ENCODE data around the gene CCND1. TPM values are rescaled to one million over a fixed set of nuclear protein-coding genes. Genes with fewer than 3 reads are reported as not detected.

The CCND1 gene
- total RNA-seq, 2 experiments from 2014 or later = 0.44 TPM; not detected in 1

DNA sequence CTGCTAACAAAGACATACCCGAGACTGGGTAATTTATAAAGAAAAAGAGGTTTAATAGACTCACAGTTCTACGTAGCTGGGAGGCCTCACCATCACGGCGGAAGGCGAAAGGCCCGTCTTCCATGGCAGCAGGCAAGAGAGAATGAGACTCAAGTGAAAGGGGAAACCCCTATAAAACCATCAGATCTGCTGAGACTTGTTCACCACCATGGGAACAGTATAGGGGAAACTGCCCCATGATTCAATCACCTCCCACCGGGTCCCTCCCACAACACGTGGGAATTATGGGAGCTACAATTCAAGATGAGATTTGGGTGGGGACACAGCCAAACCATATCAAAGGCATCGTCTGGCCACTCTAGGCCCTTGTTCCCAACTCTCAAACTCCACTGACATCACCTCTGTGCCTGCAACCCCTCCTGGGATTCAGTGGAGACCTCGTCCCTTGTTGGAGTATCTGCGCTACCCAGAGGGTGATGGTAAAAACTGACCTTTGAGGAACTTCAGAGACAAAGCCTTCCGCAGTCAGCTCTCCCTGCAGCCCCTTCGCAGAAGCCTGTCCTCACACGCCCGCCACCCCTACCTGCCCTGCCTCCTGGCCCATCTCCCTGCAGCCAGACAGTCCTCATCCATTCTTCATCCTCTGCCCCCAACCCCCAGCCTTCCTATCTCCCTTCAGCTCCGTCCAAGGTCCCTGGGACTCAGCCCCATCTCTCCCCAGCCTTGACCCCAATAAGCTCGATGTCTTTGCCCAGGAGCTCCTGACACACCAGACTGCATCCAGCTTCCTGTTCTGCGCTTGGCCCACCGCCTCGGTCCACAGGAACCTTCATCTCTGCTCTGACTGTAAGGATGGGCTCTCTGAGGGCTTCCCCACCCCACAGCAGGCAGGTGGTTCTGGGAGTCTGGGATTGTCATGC, 15.8 kb downstream of the CCND1 start:
- no peak for DNase-seq (ENCODE audit: low spot score)
- no peaks in the 10 kb centered on the region for H3K9me3 ChIP-seq (ENCODE audit: low read length)
- H3K4me1 ChIP-seq (ENCODE audit: insufficient read depth, low read length, poor library complexity, severe bottlenecking) = no peaks in the 10 kb centered on the region
- CTCF ChIA-PET (ENCODE audit: unreplicated experiment) = no interaction called here
- no peak overlapping the region for H2AFZ ChIP-seq (ENCODE audit: low read length)
- H3K79me2 ChIP-seq (ENCODE audit: insufficient read depth, low read depth, low read length) = no peaks in the 10 kb centered on the region
- TF ChIP-seq EZH2phosphoT487 (IDR thresholded peaks at IDR 0.05; ENCODE audit: borderline replicate concordance, low read depth, low read length) = no peak
- TF ChIP-seq, protein P1, sequence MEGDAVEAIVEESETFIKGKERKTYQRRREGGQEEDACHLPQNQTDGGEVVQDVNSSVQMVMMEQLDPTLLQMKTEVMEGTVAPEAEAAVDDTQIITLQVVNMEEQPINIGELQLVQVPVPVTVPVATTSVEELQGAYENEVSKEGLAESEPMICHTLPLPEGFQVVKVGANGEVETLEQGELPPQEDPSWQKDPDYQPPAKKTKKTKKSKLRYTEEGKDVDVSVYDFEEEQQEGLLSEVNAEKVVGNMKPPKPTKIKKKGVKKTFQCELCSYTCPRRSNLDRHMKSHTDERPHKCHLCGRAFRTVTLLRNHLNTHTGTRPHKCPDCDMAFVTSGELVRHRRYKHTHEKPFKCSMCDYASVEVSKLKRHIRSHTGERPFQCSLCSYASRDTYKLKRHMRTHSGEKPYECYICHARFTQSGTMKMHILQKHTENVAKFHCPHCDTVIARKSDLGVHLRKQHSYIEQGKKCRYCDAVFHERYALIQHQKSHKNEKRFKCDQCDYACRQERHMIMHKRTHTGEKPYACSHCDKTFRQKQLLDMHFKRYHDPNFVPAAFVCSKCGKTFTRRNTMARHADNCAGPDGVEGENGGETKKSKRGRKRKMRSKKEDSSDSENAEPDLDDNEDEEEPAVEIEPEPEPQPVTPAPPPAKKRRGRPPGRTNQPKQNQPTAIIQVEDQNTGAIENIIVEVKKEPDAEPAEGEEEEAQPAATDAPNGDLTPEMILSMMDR (conservative IDR thresholded peaks at IDR 0.05; ENCODE audit: low read length) = no peak
- H3K36me3 ChIP-seq (ENCODE audit: insufficient read depth, low read length) = no peaks in the 10 kb centered on the region
- no peak overlapping the region for H3K27ac ChIP-seq (ENCODE audit: low read depth, low read length, poor library complexity, severe bottlenecking)
- POLR2A ChIA-PET = no interaction called here
- no peaks in the 10 kb centered on the region for H3K9me2 ChIP-seq (ENCODE audit: insufficient read depth, low read length)
- BruUV-seq (replicated peaks) = no TSS peak
- intact Hi-C loops (cut with micrococcal nuclease; ENCODE audit: unreplicated experiment) = no loop called here
- no peak overlapping the region for H3K4me3 ChIP-seq (ENCODE audit: low read depth, low read length, poor library complexity, severe bottlenecking)
- H4K20me1 ChIP-seq (ENCODE audit: insufficient read depth, low read length) = no peaks in the 10 kb centered on the region
- no peak overlapping the region for H3K4me2 ChIP-seq (ENCODE audit: low read length)

DNA sequence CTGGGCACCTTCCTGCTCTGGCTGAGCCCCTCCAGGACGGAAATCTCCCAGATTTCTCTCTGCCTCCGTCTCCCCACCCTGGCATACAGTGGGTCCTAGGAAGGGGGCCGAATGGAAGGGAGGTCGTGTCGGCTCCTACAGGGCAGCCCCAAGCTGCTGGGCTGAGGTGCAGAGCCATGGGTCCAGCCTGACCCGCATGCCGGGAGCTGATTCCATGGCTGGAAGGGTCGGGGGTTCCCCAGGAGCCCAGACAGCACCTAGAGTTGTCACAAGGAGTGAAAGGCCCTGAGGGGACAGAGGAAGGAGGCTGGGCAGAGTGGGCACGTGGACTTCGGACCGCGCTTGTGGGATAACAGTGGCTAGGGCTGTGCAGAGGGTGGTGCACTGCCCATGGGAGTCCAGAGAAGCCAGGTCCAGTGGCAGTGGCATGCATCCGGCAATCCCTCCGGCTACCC, 16.5 kb downstream of the CCND1 start:
- no peaks in the 10 kb centered on the region for H3K4me1 ChIP-seq (ENCODE audit: insufficient read depth, low read length, poor library complexity, severe bottlenecking)
- TF ChIP-seq EZH2phosphoT487 (IDR thresholded peaks at IDR 0.05; ENCODE audit: borderline replicate concordance, low read depth, low read length) = no peak
- TF ChIP-seq, protein P1 (conservative IDR thresholded peaks at IDR 0.05; ENCODE audit: low read length) = no peak

More for the DNA sequence above, 16.5 kb downstream of the CCND1 start:
- Histone ChIP-seq H3K9me3 (ENCODE audit: low read length) (no peaks in the 10 kb centered on the region), H3K4me2 (ENCODE audit: low read length) (no peak overlapping the region), H3K27ac (ENCODE audit: low read depth, low read length, poor library complexity, severe bottlenecking) (no peak overlapping the region), H3K36me3 (ENCODE audit: insufficient read depth, low read length) (no peaks in the 10 kb centered on the region), H3K79me2 (ENCODE audit: insufficient read depth, low read depth, low read length) (no peaks in the 10 kb centered on the region), H3K4me3 (ENCODE audit: low read depth, low read length, poor library complexity, severe bottlenecking) (no peak overlapping the region), H2AFZ (ENCODE audit: low read length) (no peak overlapping the region), H4K20me1 (ENCODE audit: insufficient read depth, low read length) (no peaks in the 10 kb centered on the region), H3K9me2 (ENCODE audit: insufficient read depth, low read length) (no peaks in the 10 kb centered on the region)
- ChIA-PET POLR2A (no interaction called here), CTCF (ENCODE audit: unreplicated experiment) (no interaction called here)
- no TSS peak for BruUV-seq (replicated peaks)
- DNase-seq (ENCODE audit: low spot score) = no peak
- intact Hi-C loops (cut with micrococcal nuclease; ENCODE audit: unreplicated experiment) = no loop called here

All from OCI-LY7 (cell line).